GM21786 (cell line): Measurements from ENCODE around the gene TMEM150A.
A peak's percentile ranks its signal among the peaks of the same experiment; 100 is the strongest.
"Not testable (repeated sequence)": the region's sequence is repeated elsewhere in the genome, so short reads cannot be mapped to it uniquely, and the experiment has no call there.

Experiments used
- ATAC-seq: cut with Tn5 transposase; IDR thresholded peaks from one replicate; pipeline ENCODE4 v1.9.1; 2021; ENCODE audit not compliant: unreplicated experiment

The TMEM150A gene

GRCh38 chr2:85613717-85614515 is 11.4 kb upstream of the TMEM150A start:
- ATAC-seq: no peak

- peak; percentile 80 for ATAC-seq
Measured at GRCh38 chr2:85611705-85612587, 9.4 kb upstream of the TMEM150A start, which contains the start of gene C2orf68. Gene C2orf68 (minus strand): TSS chr2:85612066. CDS start chr2:85611984, 82 bp downstream.

GRCh38 chr2:85611217-85611704 is 8.8 kb upstream of the TMEM150A start:
- ATAC-seq: no peak

- ATAC-seq: no peak
Measured at GRCh38 chr2:85607268-85608215, 5.0 kb upstream of the TMEM150A start.

DNA sequence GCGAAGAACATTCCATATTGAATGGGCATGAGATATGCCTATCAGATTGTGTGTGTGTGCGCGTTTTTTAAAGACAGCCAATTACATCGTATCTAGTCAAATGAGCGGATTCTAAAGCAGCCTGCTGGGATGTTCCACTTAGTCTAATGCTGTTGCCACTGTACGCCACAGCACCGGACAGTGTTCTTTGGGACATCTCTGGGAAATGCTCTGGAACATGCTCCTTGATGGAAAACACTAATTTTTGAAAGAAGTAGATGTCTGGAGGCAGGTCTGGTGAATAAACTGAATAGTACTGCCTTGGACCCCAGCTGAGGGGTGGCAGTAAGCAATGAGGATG is 3.6 kb upstream of the TMEM150A start:
- no peak for ATAC-seq

DNA sequence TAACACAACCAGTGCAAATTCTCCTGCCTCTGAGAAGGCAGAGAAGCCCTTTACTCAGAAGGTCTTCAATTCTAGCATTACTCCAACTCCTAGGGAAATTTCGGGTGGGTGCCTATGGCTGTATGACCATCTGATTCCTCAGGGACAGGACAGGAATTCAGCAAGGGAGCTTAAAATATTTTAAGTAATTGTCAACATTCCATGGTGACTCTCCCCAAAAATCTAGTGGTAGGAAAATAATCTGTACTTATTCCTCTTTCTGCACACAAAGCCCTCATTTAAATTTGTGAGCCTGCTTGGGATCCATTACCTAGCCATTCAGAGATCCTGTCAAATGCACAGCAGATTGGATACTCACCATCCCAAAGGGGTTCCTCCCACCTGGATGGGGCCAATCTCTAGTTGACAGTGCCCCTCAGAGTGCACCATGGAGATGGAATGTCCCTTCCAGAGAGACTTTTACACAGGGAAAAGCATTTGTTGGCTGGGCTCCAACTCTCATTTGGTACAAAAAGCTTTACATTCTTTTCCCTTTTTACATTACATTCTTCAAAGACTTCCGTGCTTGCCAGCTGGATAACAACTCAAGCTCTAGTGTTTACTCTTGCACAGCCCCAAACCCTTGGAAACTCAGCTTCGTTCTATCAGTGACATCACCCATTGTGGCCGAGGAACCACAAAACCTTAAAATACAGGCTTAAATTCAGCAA is 3.1 kb upstream of the TMEM150A start:
- ATAC-seq: no peak

DNA sequence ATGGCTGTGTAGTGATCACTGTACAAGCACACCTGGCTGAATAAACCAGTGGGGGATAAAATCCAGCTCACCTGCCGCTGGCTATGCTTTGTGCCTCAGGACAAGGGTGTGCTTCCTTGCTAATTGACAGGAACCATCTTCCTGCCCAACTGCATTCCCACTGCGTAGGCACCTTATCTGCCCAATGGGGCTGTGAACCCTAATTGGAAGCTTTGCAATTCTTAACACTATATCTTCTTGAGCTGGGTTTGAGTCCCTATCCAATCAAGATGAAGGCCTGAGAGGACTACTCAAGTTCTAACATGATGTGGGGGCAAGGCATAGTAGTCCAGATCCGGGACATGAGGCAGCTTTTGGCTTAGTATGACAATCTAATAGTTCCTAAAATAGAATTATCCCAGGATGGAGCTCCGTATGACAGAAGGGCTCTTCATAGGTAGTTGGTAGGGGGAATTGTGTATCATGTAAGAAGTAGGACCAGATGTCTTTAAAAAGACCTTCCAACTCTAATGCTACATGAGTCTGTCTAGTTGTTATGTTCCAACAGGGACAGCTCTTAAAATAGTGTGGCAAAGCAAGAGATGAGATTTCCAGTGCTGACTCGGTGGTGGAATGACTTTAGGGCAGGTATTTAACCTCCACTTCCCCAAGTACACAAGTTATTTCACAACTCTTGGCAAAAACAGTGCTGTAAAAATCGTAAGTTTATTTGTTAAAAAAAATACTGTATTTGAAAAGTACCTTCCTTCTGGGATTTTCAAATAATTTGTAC is 2.3 kb upstream of the TMEM150A start:
- ATAC-seq: no peak

DNA sequence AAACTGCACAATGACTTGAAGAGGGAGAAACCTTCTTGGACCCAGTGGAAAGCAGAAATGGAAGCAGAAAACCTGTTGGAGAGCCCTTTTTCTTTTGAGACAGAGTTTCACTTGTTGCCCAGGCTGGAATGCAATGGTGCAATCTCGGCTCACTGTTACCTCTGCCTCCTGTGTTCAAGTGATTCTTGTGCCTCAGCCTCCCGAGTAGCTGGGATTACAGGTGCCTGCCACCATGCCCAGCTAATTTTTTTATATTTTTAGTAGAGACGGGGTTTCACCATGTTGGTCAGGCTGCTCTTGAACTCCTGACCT is 1.6 kb upstream of the TMEM150A start:
- ATAC-seq: not testable (repeated sequence)

DNA sequence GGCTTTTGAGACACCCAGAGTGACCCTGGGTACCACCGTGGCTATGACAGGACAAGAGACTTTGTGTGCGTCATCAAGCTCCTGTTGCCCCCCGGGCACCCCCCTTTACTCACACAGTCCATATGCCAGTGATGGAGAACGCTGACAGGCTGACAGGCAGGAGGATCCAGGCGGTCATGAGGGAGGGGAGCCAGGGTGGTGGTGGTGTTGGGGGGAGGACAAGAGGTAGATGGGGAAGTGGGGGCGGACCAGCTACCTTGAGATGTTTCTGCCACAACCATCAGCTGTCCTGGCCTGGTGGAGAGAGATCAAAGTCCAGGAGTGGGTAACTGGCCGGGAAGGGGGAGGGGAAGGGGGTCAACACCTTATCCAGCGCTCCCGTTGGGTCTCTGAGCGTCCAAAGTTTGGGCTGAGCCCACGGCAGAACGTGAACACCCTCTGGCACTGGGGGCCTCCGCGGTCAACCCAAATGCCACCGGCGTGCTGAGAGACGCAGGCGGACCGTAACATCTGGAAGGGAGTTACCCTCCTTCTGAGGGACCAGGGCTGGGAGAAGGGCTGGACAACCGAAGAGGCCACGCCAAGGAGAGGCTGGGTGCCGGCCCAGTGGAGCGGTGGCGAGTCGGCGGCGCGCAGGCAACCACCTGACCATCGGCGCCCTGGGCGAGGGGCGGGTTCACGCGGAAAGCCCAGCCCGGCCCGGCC is 575 bp downstream of the TMEM150A start:
- ATAC-seq: peak; percentile 32

GRCh38 chr2:85600951-85601770 is 1.3 kb downstream of the TMEM150A start:
- ATAC-seq: no peak

DNA sequence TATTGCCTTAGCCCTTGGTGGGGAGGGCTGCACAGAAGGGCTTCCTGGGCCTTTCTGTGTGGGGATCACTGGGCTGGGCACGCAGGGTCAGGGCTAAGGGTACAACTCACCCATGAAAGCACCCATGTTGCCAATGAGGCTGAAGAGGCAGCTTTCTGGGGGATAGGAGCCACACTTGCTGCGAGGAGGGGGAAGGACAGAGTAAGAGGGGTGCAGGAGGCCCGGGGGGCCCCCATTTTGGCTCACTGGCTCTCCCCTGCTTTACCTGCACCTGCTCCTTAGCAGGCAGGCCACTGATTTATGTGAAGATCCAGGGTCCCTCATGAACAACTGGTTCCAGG is 2.3 kb downstream of the TMEM150A start:
- no peak for ATAC-seq

- no peak for ATAC-seq
Measured at GRCh38 chr2:85599468-85600234, 2.8 kb downstream of the TMEM150A start.

DNA sequence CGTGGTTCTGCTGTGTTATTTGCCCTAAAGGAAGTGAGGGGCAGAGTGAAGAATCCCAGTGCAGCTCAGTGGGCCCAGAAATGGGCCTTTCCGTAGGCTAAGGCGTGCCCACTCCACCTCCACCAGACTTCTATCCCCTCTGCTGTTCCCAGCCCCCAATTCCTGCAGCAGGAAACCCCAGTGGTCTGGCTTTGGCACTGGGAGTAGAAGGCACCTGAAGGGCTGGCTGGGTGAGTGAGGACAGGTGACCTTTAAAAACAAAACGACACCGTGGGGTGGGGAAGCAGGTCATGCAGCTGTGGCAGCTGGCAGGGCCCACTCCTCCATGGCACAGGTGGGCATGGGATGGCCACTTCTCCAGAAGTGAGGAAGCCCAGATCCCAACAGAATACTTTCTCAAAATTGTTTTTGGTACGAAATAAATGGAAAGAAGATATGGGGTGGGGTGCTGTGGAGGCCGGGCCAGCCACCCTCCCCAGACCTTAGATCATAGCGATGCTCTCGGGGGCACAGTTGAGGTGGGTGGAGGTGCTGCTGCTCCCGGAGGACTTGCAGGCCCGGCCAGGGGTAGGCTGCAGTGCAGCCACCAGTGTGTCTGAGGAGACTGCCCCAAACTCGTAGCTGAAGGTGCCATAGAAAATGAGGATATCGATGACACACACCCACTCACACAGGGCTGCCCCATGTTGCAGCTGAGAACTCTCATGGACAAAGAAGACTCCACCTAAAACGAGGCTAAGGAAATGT is 3.7 kb downstream of the TMEM150A start:
- no peak for ATAC-seq

DNA sequence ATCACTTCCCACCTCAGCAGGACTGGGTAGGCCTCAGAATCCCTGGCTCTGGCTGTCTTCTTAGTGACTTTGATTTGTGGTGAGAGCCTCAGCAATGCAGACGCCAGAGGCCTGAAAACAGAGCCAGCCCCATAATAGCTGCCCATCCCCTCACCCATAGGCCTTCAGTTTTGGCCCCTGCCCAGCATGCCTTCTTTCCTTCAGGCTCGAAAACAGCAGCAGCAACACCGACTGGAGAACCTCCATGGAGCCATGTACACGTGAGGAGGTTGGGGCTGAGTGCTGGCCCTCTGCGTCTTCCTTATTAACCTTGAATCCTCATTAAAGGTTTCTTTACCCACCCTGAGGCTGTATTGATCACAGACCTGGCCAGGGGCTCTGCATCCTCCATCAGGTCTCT is 5.3 kb downstream of the TMEM150A start:
- ATAC-seq: no peak

DNA sequence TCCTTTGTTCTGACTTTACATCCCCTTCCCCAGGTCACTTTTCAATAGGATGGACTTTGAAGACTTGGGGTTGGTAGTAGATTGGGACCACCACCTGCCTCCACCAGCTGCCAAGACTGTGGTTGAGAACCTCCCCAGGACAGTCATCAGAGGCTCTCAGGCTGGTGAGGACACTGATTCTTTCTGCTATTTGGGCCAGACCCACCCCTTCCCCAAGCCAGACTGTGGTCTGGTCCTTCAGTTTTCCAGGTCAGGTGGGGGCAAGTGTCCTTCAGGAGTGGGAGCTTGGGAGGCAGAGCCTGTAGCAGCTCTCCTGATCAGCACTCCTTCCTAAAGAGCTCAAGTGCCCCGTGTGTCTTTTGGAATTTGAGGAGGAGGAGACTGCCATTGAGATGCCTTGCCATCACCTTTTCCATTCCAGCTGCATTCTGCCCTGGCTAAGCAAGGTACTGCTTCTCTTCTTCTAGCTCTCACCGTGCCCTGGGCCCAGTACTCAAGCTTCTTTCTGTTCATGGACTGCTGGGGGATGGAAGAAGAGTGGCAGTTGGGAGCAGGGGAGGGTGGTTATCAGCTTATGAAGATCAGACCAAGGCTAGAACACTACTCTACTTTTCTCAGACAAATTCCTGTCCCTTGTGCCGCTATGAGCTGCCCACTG is 5.9 kb downstream of the TMEM150A start:
- no peak for ATAC-seq

- no peak for ATAC-seq
Measured at GRCh38 chr2:85596026-85596333, 6.5 kb downstream of the TMEM150A start.
